Pancreas (tissue), 10 donors: Measurements from ENCODE around the gene ARL2. TPM values are rescaled to one million over a fixed set of nuclear protein-coding genes. Genes with fewer than 3 reads are reported as not detected.

Source experiments
- ATAC-seq, 4 donors: fragments of 200-7000 bp; cut with Tn5 transposase; one replicate each; pipeline versions ENCODE4 v1.8.0 to v1.9.1; 2020; ENCODE audit warnings: mild to moderate bottlenecking in 4 of 4, moderate library complexity in 4 of 4
- DNase-seq, 6 donors: peaks; one replicate each; pipeline ENCODE4 v3.0.0-alpha.2; 2020
- FAIRE-seq: peaks from 2 replicates; lab custom pipeline; 2012; peaks lifted over from hg19 to GRCh38; lab: Jason Lieb, UNC
- H3K27ac ChIP-seq, 4 donors: fragments of 200-600 bp; sonication (generic); 1 replicate in 3 of 4; 2 replicates in 1 of 4; pipeline versions ENCODE4 v1.5.0 to v1.8.0; 2020
- H3K27me3 ChIP-seq, 4 donors: fragments of 200-600 bp; one replicate each; pipeline ENCODE4 v1.8.0; 2021
- H3K36me3 ChIP-seq, 3 donors: fragments of 200-600 bp; sonication (generic) in 1 of 3; one replicate each; pipeline versions ENCODE4 v1.5.0 to v1.8.0; 2020 to 2021
- H3K4me1 ChIP-seq, 3 donors: fragments of 200-600 bp; one replicate each; pipeline ENCODE4 v1.8.0; 2021
- H3K4me3 ChIP-seq, 4 donors: fragments of 200-600 bp; sonication (generic) in 2 of 4; one replicate each; pipeline versions ENCODE4 v1.5.0 to v1.8.0; 2020 to 2021
- H3K9me3 ChIP-seq, 4 donors: fragments of 200-600 bp; one replicate each; pipeline ENCODE4 v1.8.0; 2021
- CTCF ChIP-seq, 4 donors: fragments of 200-600 bp; sonication (generic) in 3 of 4; IDR thresholded peaks; one replicate each; pipeline versions ENCODE4 v1.5.0 to v1.8.0; 2021; ENCODE audit warnings: antibody characterized with exemption in 4 of 4
- WGBS, 2 donors: extraction: QIAGEN DNeasy Blood & Tissue Kit; methylation state at CpG; one replicate each; pipeline ENCODE4 v1.1.7; 2013; 5-methylcytosine and 5-hydroxymethylcytosine counted together
- intact Hi-C, 3 donors: fragments of 100-400 bp; cut with DNase I; formaldehyde crosslinking; loops; one replicate each; pipeline versions ENCODE4 v1.11.1 to v1.14.2; 2022
- polyA plus RNA-seq, 2 donors: library from polyadenylated mRNA; stranded (reverse); fragments of 200-250 nt; gene quantifications; one replicate each; pipeline ENCODE4 v1.2.3, GENCODE V29; 2013
- total RNA-seq, 6 donors: library from RNA; stranded (reverse); fragmentation: NEBNext Ultra II Directional in 4 of 6; extraction: Animal tissue kit (Norgen Biotek cat#: 25700) in 4 of 6; gene quantifications; one replicate each; pipeline versions ENCODE4 v1.2.1 to v1.2.4, GENCODE V29; 2021 to 2023
- donor health status: healthy with polysubstance abuse.
- donor health status: DM: no; HTN: no; CAD: no; lungs with moderate emphysema.
- donor health status: DM: no; HTN: no; CAD: no.
- donor health status: control.
- donor health status: control.
- donor health status: Bipolar disorder and iron deficiency.
- donor health status: DM: yes; HTN: yes; CAD: no.
- donor health status: DM: no; HTN: no; CAD: no.
- donor health status: DM: no; HTN: no; CAD: no.
- donor health status: DM: yes; HTN: yes; CAD: no.

ARL2 gene
- total and polyA plus RNA-seq, 8 donors = 27.8 to 79.1 (median 36.1) TPM

GRCh38 chr11:65027213-65028067 is 13.5 kb downstream of the ARL2 start, which contains the start of gene SNX15:
Gene SNX15 (plus strand): TSS chr11:65027439. CDS start chr11:65027538, 99 bp downstream.
- intact Hi-C loops = no loop called here
- WGBS, 2 donors = 0 to 1% methylated on average over 51 of the region's 51 CpGs
- no peaks in the 10 kb centered on the region for H3K36me3 ChIP-seq
- peak; percentile 91 to 96 (median 92) for DNase-seq
- no peaks in the 10 kb centered on the region for H3K27me3 ChIP-seq
- no peaks in the 10 kb centered on the region for H3K9me3 ChIP-seq
- H3K4me1 ChIP-seq = peaks cover 0 to 12% (median 8%) of the 10 kb centered on the region in 3 donors
- peak within 1 kb of the TSS; percentile 16 to 70 (median 36) for H3K4me3 ChIP-seq
- FAIRE-seq = no peak
- peak; percentile 24 to 85 (median 82) for TF ChIP-seq CTCF (IDR thresholded peaks at IDR 0.05)
- peak within 1 kb of the TSS; percentile 66 to 87 (median 86) for H3K27ac ChIP-seq
- ATAC-seq = peak; percentile 96 to 98 (median 98)

- Histone ChIP-seq H3K4me3 (no peak overlapping the region), H3K9me3 (no peaks in the 10 kb centered on the region), H3K27ac (no peak overlapping the region), H3K36me3 (peaks cover 0 to 15% (median 0%) of the 10 kb centered on the region in 3 donors), H3K4me1 (peaks cover 0 to 14% (median 3%) of the 10 kb centered on the region in 3 donors), H3K27me3 (no peaks in the 10 kb centered on the region)
- DNase-seq (no peak), ATAC-seq (no peak), FAIRE-seq (no peak)
- 81 to 90% methylated on average over 13 of the region's 13 CpGs for WGBS, 2 donors
- TF ChIP-seq CTCF (IDR thresholded peaks at IDR 0.05) = no peak
- intact Hi-C loops = no loop called here
Measured at GRCh38 chr11:65032216-65032615, 18.3 kb downstream of the ARL2 start.

- peaks cover 0 to 5% (median 0%) of the 10 kb centered on the region in 3 donors for H3K4me1 ChIP-seq
- 75 to 79% methylated on average over 2 of the region's 2 CpGs for WGBS, 2 donors
- no peaks in the 10 kb centered on the region for H3K27me3 ChIP-seq
- no peak overlapping the region for H3K4me3 ChIP-seq
- H3K27ac ChIP-seq = no peak overlapping the region
- ATAC-seq (no peak), FAIRE-seq (no peak), DNase-seq (no peak)
- intact Hi-C loops = no loop called here
- TF ChIP-seq CTCF (IDR thresholded peaks at IDR 0.05) = no peak
- no peaks in the 10 kb centered on the region for H3K9me3 ChIP-seq
- H3K36me3 ChIP-seq = peaks cover 0 to 15% (median 0%) of the 10 kb centered on the region in 3 donors
Measured at GRCh38 chr11:65034423-65034822, 20.5 kb downstream of the ARL2 start.

- Histone ChIP-seq H3K9me3 (no peaks in the 10 kb centered on the region), H3K27ac (no peak overlapping the region), H3K27me3 (no peaks in the 10 kb centered on the region), H3K4me3 (no peak overlapping the region), H3K36me3 (peaks cover 0 to 15% (median 0%) of the 10 kb centered on the region in 3 donors), H3K4me1 (peaks cover 0 to 12% (median 0%) of the 10 kb centered on the region in 3 donors)
- no peak for ATAC-seq
- WGBS, 2 donors = 78 to 84% methylated on average over 11 of the region's 11 CpGs
- DNase-seq = no peak
- no peak for TF ChIP-seq CTCF (IDR thresholded peaks at IDR 0.05)
- intact Hi-C loops = no loop called here
- FAIRE-seq = no peak
Measured at GRCh38 chr11:65035579-65035978, 21.6 kb downstream of the ARL2 start.
